CD14-positive monocyte (primary cell): ENCODE data around the gene AMOT. TPM values are rescaled to one million over a fixed set of nuclear protein-coding genes. Genes with fewer than 3 reads are reported as not detected.

Source experiments
- DNase-seq, 3 donors: peaks; one replicate each; pipeline ENCODE4 v3.0.0-alpha.2; 2011 to 2022
- H2AFZ ChIP-seq: 2 replicates; pipeline ENCODE4 v1.6.0; 2012; ENCODE audit warnings: mild to moderate bottlenecking, low read depth, low read length, inconsistent platforms; ENCODE audit not compliant: insufficient read depth, poor library complexity, severe bottlenecking
- H3K27ac ChIP-seq, 2 donors: 1 replicate in 1 of 2; 2 replicates in 1 of 2; pipeline ENCODE4 v1.5.1; 2012 to 2013; ENCODE audit warnings: low read length in 2 of 2, control low read depth in 1 of 2, inconsistent platforms in 1 of 2, low read depth in 1 of 2, mild to moderate bottlenecking in 1 of 2
- H3K27me3 ChIP-seq, 2 donors: one replicate each; pipeline versions ENCODE4 v1.6.0 to v1.6.1; 2011 to 2013; ENCODE audit warnings: low read length in 2 of 2; ENCODE audit not compliant: control insufficient read depth in 2 of 2, insufficient read depth in 2 of 2
- H3K36me3 ChIP-seq, 2 donors: replicated peaks in 1 of 2; 1 replicate in 1 of 2; 2 replicates in 1 of 2; pipeline versions ENCODE4 v1.5.1 to v1.6.1; 2012 to 2013; ENCODE audit warnings: low read length in 2 of 2, control low read depth in 1 of 2, inconsistent platforms in 1 of 2, mild to moderate bottlenecking in 1 of 2; ENCODE audit not compliant: insufficient read depth in 2 of 2, control insufficient read depth in 1 of 2
- H3K4me1 ChIP-seq, 2 donors: 1 replicate in 1 of 2; 2 replicates in 1 of 2; pipeline versions ENCODE4 v1.5.1 to v1.6.1; 2012 to 2013; ENCODE audit warnings: low read length in 2 of 2, control low read depth in 1 of 2, inconsistent platforms in 1 of 2, mild to moderate bottlenecking in 1 of 2, moderate library complexity in 1 of 2; ENCODE audit not compliant: insufficient read depth in 2 of 2, control insufficient read depth in 1 of 2
- H3K4me2 ChIP-seq: replicated peaks from 2 replicates; pipeline ENCODE3; 2012; ENCODE audit warnings: low read length, moderate library complexity, mild to moderate bottlenecking; ENCODE audit not compliant: poor library complexity, severe bottlenecking; ENCODE audit errors: extremely low read depth
- H3K4me3 ChIP-seq, 3 experiments: fragments of 200-600 bp in 1 of 3; sonication (generic) in 1 of 3; replicated peaks in 1 of 3; 1 replicate in 2 of 3; 2 replicates in 1 of 3; pipeline ENCODE4 v1.5.1; 2011 to 2013; ENCODE audit warnings: low read length in 3 of 3, mild to moderate bottlenecking in 3 of 3, control low read depth in 2 of 3, low read depth in 2 of 3, inconsistent platforms in 1 of 3, moderate library complexity in 1 of 3
- H3K79me2 ChIP-seq: 2 replicates; pipeline ENCODE4 v1.6.0; 2012; ENCODE audit warnings: mild to moderate bottlenecking, control low read depth, inconsistent platforms, low read length, moderate library complexity; ENCODE audit not compliant: insufficient read depth
- H3K9ac ChIP-seq: 2 replicates; pipeline ENCODE4 v1.6.0; 2017; ENCODE audit warnings: low read length, mild to moderate bottlenecking; ENCODE audit not compliant: insufficient read depth, poor library complexity, severe bottlenecking
- H3K9me3 ChIP-seq, 2 donors: replicated peaks in 1 of 2; 1 replicate in 1 of 2; 2 replicates in 1 of 2; pipeline versions ENCODE4 v1.5.1 to v1.6.1; 2012 to 2013; ENCODE audit warnings: low read length in 2 of 2, control low read depth in 1 of 2; ENCODE audit not compliant: control insufficient read depth in 1 of 2, insufficient read depth in 1 of 2
- H4K20me1 ChIP-seq: 2 replicates; pipeline ENCODE4 v1.6.0; 2012; ENCODE audit warnings: mild to moderate bottlenecking, low read length, control low read depth, moderate library complexity; ENCODE audit not compliant: insufficient read depth
- H3K27ac Mint-ChIP-seq, 7 donors: one replicate each; pipeline ENCODE4 v1.8.0; 2020; ENCODE audit warnings: mild to moderate bottlenecking in 7 of 7, mixed read lengths in 7 of 7, moderate library complexity in 6 of 7, inconsistent platforms in 2 of 7
- H3K27me3 Mint-ChIP-seq, 3 donors: one replicate each; pipeline ENCODE4 v1.8.0; 2021 to 2022; ENCODE audit warnings: low read depth in 3 of 3, mild to moderate bottlenecking in 3 of 3, mixed read lengths in 3 of 3, moderate library complexity in 3 of 3, inconsistent platforms in 1 of 3
- H3K36me3 Mint-ChIP-seq, 2 donors: one replicate each; pipeline ENCODE4 v1.8.0; 2020; ENCODE audit warnings: mixed read lengths in 2 of 2, inconsistent platforms in 1 of 2, mild to moderate bottlenecking in 1 of 2
- H3K4me1 Mint-ChIP-seq: one replicate; pipeline ENCODE4 v1.8.0; 2020; ENCODE audit warnings: mild to moderate bottlenecking, mixed read lengths
- H3K4me3 Mint-ChIP-seq, 2 donors: one replicate each; pipeline ENCODE4 v1.8.0; 2020; ENCODE audit warnings: mild to moderate bottlenecking in 2 of 2, mixed read lengths in 2 of 2, moderate library complexity in 1 of 2
- H3K9me3 Mint-ChIP-seq, 7 donors: one replicate each; pipeline ENCODE4 v1.8.0; 2020 to 2022; ENCODE audit warnings: mixed read lengths in 7 of 7, mild to moderate bottlenecking in 6 of 7, moderate library complexity in 6 of 7, inconsistent platforms in 2 of 7
- WGBS: methylation state at CpG from one replicate; pipeline ENCODE4 v1.1.5; 2013; ENCODE audit warnings: missing lambda C conversion rate; ENCODE audit not compliant: insufficient coverage; 5-methylcytosine and 5-hydroxymethylcytosine counted together
- intact Hi-C, 2 donors: fragments of 100-400 bp; cut with micrococcal nuclease; formaldehyde crosslinking; loops; one replicate each; pipeline versions ENCODE4 v1.15.0 to v1.15.1; 2023
- polyA plus RNA-seq, 3 donors: library from polyadenylated mRNA; depleted of rRNA in 1 of 3; unstranded in 2 of 3; stranded (reverse) in 1 of 3; fragments of 300-500 nt in 2 of 3; fragments of >200 nt in 1 of 3; fragmentation: Illumina TruSeq in 2 of 3; gene quantifications; 1 replicate in 2 of 3; 2 replicates in 1 of 3; pipeline ENCODE4 v1.2.3, GENCODE V29; 2012 to 2021
- TF ChIP-seq, protein P1 (sequence below): fragments of 200-600 bp; IDR thresholded peaks from one replicate; pipeline ENCODE4 v1.8.0; 2022; ENCODE audit warnings: antibody characterized with exemption, mild to moderate bottlenecking

AMOT gene
- polyA plus RNA-seq, 3 donors = 0.04 to 0.11 TPM; not detected in 1

DNA sequence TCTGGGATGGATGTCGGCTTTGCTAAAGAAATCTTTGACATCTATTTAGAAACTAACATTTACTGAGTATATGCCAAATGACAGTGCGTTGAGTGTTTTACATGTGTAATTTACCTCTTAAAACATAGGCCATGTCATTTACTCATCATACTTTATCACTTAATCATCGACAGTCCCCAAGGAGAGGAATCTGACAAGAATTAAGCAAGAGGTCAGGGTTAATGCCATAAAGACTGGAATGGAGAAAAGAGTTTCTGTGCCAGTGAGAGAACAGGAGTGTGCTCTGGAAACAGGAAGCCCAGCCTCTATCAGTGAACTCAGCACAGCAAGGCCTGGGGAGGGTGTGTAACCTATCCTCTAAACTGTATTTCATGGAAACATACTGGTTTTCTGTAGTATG is 28.0 kb upstream of the AMOT start:
- H3K36me3 Mint-ChIP-seq = no peaks in the 10 kb centered on the region
- H3K79me2 ChIP-seq = no peaks in the 10 kb centered on the region
- no peak overlapping the region for H3K9ac ChIP-seq
- DNase-seq = no peak
- H3K27me3 Mint-ChIP-seq = peaks cover 0 to 1% (median 0%) of the 10 kb centered on the region in 3 donors
- no peaks in the 10 kb centered on the region for H3K9me3 ChIP-seq
- WGBS = no CpG with 5 or more reads among the region's 3 CpGs
- H3K4me2 ChIP-seq = no peak overlapping the region
- no peaks in the 10 kb centered on the region for H3K4me1 ChIP-seq
- H3K36me3 ChIP-seq = no peaks in the 10 kb centered on the region
- intact Hi-C loops = no loop called here
- H3K27me3 ChIP-seq = no peaks in the 10 kb centered on the region
- TF ChIP-seq, protein P1, sequence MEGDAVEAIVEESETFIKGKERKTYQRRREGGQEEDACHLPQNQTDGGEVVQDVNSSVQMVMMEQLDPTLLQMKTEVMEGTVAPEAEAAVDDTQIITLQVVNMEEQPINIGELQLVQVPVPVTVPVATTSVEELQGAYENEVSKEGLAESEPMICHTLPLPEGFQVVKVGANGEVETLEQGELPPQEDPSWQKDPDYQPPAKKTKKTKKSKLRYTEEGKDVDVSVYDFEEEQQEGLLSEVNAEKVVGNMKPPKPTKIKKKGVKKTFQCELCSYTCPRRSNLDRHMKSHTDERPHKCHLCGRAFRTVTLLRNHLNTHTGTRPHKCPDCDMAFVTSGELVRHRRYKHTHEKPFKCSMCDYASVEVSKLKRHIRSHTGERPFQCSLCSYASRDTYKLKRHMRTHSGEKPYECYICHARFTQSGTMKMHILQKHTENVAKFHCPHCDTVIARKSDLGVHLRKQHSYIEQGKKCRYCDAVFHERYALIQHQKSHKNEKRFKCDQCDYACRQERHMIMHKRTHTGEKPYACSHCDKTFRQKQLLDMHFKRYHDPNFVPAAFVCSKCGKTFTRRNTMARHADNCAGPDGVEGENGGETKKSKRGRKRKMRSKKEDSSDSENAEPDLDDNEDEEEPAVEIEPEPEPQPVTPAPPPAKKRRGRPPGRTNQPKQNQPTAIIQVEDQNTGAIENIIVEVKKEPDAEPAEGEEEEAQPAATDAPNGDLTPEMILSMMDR = no peak
- H2AFZ ChIP-seq = no peak overlapping the region
- no peaks in the 10 kb centered on the region for H3K4me1 Mint-ChIP-seq
- H4K20me1 ChIP-seq = no peaks in the 10 kb centered on the region
- no peak overlapping the region for H3K27ac Mint-ChIP-seq
- H3K4me3 ChIP-seq = no peak overlapping the region
- H3K27ac ChIP-seq = no peak overlapping the region
- no peak overlapping the region for H3K4me3 Mint-ChIP-seq
- no peaks in the 10 kb centered on the region for H3K9me3 Mint-ChIP-seq

DNA sequence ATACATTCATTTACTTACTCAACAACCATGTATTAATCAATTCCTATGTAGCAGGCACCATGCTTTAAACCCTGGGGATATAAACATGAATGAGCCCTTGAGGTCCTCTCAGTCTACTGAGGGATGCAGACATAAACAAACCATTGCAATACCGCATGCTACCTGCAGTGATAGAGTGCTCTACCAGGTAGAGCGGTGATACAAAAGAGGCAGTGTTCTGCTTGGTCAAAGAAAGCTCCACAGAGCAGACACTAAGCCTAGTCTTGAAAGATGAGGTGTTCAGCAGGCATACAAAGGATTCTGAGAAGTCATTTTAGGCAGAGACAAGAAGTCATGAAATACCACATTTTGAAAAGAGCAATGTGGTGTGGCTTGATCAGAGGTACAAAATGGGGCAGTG is 26.9 kb upstream of the AMOT start:
- no CpG with 5 or more reads among the region's 2 CpGs for WGBS
- Mint-ChIP-seq H3K4me3 (no peak overlapping the region), H3K4me1 (no peaks in the 10 kb centered on the region), H3K27ac (no peak overlapping the region), H3K36me3 (no peaks in the 10 kb centered on the region), H3K9me3 (no peaks in the 10 kb centered on the region), H3K27me3 (peaks cover 0 to 4% (median 0%) of the 10 kb centered on the region in 3 donors)
- H3K9ac ChIP-seq = no peak overlapping the region
- no peaks in the 10 kb centered on the region for H3K4me1 ChIP-seq
- H3K27me3 ChIP-seq = no peaks in the 10 kb centered on the region
- no peak overlapping the region for H3K4me3 ChIP-seq
- no peak for DNase-seq
- TF ChIP-seq, protein P1 = no peak
- H2AFZ ChIP-seq = no peak overlapping the region
- intact Hi-C loops = no loop called here
- H3K9me3 ChIP-seq = no peaks in the 10 kb centered on the region
- no peaks in the 10 kb centered on the region for H4K20me1 ChIP-seq
- H3K4me2 ChIP-seq = no peak overlapping the region
- no peaks in the 10 kb centered on the region for H3K36me3 ChIP-seq
- H3K79me2 ChIP-seq = no peaks in the 10 kb centered on the region
- no peak overlapping the region for H3K27ac ChIP-seq
